ENCODE results near the gene PCCA. TPM values are rescaled to one million over a fixed set of nuclear protein-coding genes. Genes with fewer than 3 reads are reported as not detected.

PCCA gene
- polyA plus RNA-seq, 12 donors = 24.3 to 41.6 (median 32.7) TPM; not detected in 1

Other genes starting within 250 kb of the PCCA start
- gene ZIC5, start 117.3 kb upstream of the PCCA start, polyA plus RNA-seq (ENCODE audit: insufficient read length in 12 of 12) = not detected
- gene ZIC2, start 107.3 kb upstream of the PCCA start, polyA plus RNA-seq (ENCODE audit: insufficient read length in 12 of 12) = 1 to 10 TPM in 1 of 12 donors, under 1 TPM in 5, not detected in 6; 0.04 to 1.1 (median 0.21) TPM